ENCODE data around the gene RBX1. TPM values are rescaled to one million over a fixed set of nuclear protein-coding genes. Genes with fewer than 3 reads are reported as not detected.
A peak's percentile ranks its signal among the peaks of the same experiment; 100 is the strongest.

Gene RBX1
- total RNA-seq, 1 donor from 2014 or later: 69.7 TPM

DNA sequence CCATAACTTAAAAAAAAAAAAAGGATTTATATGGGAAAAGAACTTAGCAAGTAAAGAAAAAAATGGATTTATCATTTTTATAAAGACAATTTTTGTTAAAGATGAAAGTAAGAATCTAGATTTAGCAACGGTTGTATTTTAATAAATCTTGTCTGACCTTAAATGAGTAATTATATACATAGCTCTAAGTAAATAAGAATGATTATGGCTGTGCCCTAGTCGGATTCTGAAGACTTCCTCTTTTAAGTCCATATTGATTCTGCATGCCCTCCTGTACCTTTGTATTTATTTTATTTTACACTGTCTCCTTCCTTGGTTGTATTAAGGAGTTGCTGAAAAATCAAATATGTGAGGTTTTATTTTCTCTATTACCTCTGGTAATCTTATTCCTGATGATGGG, 7.1 kb downstream of the RBX1 start:
- Histone ChIP-seq H3K27ac (replicated peaks) (no peak overlapping the region), H3K4me1 (peaks cover 33% of the 10 kb centered on the region), H3K36me3 (peaks cover 48% of the 10 kb centered on the region), H3K4me3 (no peak overlapping the region), H3K27me3 (ENCODE audit: low read depth) (no peaks in the 10 kb centered on the region), H3K9me3 (replicated peaks) (no peaks in the 10 kb centered on the region)
- intact Hi-C loops (cut with micrococcal nuclease): no loop called here
- DNase-seq: no peak
- TF ChIP-seq, protein P1, sequence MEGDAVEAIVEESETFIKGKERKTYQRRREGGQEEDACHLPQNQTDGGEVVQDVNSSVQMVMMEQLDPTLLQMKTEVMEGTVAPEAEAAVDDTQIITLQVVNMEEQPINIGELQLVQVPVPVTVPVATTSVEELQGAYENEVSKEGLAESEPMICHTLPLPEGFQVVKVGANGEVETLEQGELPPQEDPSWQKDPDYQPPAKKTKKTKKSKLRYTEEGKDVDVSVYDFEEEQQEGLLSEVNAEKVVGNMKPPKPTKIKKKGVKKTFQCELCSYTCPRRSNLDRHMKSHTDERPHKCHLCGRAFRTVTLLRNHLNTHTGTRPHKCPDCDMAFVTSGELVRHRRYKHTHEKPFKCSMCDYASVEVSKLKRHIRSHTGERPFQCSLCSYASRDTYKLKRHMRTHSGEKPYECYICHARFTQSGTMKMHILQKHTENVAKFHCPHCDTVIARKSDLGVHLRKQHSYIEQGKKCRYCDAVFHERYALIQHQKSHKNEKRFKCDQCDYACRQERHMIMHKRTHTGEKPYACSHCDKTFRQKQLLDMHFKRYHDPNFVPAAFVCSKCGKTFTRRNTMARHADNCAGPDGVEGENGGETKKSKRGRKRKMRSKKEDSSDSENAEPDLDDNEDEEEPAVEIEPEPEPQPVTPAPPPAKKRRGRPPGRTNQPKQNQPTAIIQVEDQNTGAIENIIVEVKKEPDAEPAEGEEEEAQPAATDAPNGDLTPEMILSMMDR (IDR thresholded peaks at IDR 0.05; ENCODE audit: borderline replicate concordance): no peak

DNA sequence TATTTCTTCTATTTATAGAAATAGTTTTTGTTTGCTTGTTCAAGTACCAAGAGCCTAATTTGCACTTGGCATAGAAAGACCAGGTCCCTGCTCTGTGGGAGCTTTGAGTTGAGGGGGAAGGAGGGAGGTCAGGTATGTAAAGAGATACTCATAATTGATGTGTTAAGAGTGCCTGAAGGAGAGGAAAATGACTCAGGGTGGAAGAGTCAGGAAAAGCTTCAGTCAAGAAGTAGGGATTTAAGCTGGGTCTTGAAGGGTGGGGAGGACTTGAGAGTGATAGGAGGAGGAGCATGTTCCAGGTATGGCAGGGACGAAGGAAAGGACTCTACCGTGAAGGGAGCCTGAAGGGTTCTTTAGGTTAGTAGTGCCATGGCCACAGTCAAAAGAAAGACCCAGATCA, 9.0 kb downstream of the RBX1 start:
- no peak for DNase-seq
- Histone ChIP-seq H3K27ac (replicated peaks) (peak overlapping the region; percentile 13), H3K4me3 (no peak overlapping the region), H3K9me3 (replicated peaks) (no peaks in the 10 kb centered on the region), H3K4me1 (peaks cover 36% of the 10 kb centered on the region), H3K36me3 (peaks cover 52% of the 10 kb centered on the region), H3K27me3 (ENCODE audit: low read depth) (no peaks in the 10 kb centered on the region)
- intact Hi-C loops (cut with micrococcal nuclease): no loop called here
- TF ChIP-seq, protein P1 (IDR thresholded peaks at IDR 0.05; ENCODE audit: borderline replicate concordance): no peak

DNA sequence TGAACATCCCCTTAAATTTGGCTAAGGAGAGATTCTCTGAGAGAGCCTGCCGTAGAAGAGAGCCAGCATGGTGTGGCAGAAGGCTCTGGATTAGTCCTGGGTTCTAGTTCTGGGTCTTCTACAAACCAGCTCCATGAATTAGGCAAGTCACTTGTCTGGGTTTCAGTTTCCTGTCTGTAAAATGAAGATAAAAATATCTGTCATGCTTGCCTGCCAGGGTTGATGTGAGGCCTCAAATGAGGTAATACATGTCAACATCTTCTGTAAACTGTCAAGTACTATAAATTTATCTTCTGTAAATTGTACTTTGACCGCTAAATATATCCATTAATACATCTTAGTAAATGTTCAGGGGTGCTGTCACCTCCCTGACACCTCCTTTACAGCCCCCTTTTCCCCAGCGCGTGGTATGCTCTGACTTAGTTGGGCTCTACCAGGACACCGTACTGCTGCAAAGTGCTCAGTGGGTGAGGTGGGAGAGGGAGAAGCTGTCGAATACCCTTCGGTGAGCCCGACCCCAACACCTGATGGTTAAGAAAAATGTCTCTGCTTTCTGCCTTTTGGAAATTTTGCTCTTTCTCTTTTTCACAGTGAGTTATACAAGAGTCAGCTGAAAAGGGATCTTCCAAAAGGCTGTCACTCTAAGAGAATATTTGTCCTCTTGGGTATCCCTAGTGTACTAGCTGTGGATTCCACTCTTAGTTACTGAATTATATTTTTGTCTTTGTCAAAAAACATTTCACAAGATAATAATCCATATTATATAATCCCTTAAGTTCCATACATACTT, 15.0 kb downstream of the RBX1 start:
- peaks cover 42% of the 10 kb centered on the region for H3K4me1 ChIP-seq
- TF ChIP-seq, protein P1 (IDR thresholded peaks at IDR 0.05; ENCODE audit: borderline replicate concordance): no peak
- H3K9me3 ChIP-seq (replicated peaks): no peaks in the 10 kb centered on the region
- peaks cover 81% of the 10 kb centered on the region for H3K36me3 ChIP-seq
- no peaks in the 10 kb centered on the region for H3K27me3 ChIP-seq (ENCODE audit: low read depth)
- intact Hi-C loops (cut with micrococcal nuclease): no loop called here
- H3K27ac ChIP-seq (replicated peaks): peak overlapping the region; percentile 41
- DNase-seq: no peak
- no peak overlapping the region for H3K4me3 ChIP-seq

DNA sequence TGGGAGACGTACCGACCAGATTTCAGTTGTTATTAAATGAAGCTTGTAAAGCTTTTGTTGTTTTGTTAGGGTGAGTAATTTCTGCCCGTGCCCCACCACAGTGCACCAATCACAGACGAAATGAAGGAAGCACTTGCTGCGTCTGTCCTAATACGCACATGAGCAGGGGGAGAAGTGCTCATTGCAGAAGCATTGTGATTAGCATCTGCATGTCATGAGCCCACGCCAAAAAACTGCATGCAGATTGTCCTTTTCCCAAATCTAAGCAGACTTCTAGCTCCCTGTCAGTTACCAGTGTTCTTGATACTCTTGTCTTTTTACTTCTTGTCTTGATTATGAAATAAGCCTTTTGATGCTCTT, 15.5 kb downstream of the RBX1 start:
- Histone ChIP-seq H3K9me3 (replicated peaks) (no peaks in the 10 kb centered on the region), H3K4me3 (no peak overlapping the region), H3K27me3 (ENCODE audit: low read depth) (no peaks in the 10 kb centered on the region), H3K4me1 (peaks cover 42% of the 10 kb centered on the region), H3K27ac (replicated peaks) (no peak overlapping the region), H3K36me3 (peaks cover 80% of the 10 kb centered on the region)
- intact Hi-C loops (cut with micrococcal nuclease): no loop called here
- TF ChIP-seq, protein P1 (IDR thresholded peaks at IDR 0.05; ENCODE audit: borderline replicate concordance): no peak
- no peak for DNase-seq

DNA sequence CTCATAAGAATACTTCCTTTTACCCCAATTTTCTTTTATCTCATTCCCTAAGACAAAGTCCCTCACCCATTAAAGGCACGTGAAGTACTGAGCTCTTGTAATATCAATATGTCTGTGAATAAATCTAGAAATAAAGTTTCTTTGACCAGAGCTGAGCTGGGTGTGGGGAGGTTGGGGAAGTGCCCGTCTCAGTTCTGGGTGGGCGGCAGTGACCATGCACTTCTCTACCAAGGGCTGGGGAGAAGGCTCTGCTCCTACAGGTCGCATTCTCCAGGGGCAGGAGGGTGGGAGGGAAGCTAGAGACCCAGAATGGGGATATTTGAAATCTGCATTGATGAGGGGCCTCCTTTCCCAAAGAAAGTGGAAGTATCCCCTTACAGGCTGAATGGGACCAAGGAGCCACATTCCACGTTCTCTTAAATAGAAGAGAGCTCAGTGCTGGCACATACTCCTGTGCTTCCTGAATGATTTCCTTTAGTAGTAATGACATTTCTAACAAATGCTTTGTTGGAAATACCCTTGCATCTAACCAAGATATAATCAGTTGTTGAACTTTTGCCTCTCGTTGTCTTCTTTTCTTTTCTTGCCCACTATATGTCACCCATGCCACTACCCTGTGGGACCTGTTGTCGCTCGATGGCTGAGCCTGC, 16.1 kb downstream of the RBX1 start:
- TF ChIP-seq, protein P1 (IDR thresholded peaks at IDR 0.05; ENCODE audit: borderline replicate concordance): no peak
- Histone ChIP-seq H3K27ac (replicated peaks) (no peak overlapping the region), H3K27me3 (ENCODE audit: low read depth) (no peaks in the 10 kb centered on the region), H3K36me3 (peaks cover 80% of the 10 kb centered on the region), H3K9me3 (replicated peaks) (no peaks in the 10 kb centered on the region), H3K4me1 (peaks cover 42% of the 10 kb centered on the region), H3K4me3 (no peak overlapping the region)
- intact Hi-C loops (cut with micrococcal nuclease): no loop called here
- no peak for DNase-seq
